Fibroblast of villous mesenchyme (primary cell): ENCODE measurements around the gene CACNG5. TPM values are rescaled to one million over a fixed set of nuclear protein-coding genes. Genes with fewer than 3 reads are reported as not detected.

ENCODE experiments used
- DNase-seq: peaks from one replicate; pipeline ENCODE4 v3.0.0-alpha.2; 2010; ENCODE audit warnings: low read depth
- H3K4me3 ChIP-seq: 2 replicates; pipeline ENCODE4 v1.5.1; 2011; ENCODE audit warnings: low read depth, mild to moderate bottlenecking, low read length
- CTCF ChIP-seq: IDR thresholded peaks from 2 replicates; pipeline ENCODE4 v1.5.1; 2012; ENCODE audit warnings: low read depth, mild to moderate bottlenecking, low read length; ENCODE audit not compliant: insufficient read depth
- total RNA-seq: library from RNA; depleted of rRNA; stranded (reverse); fragments of >200 nt; gene quantifications from 2 replicates; pipeline ENCODE4 v1.2.3, GENCODE V29; 2012

The CACNG5 gene
- total RNA-seq, 1 donor: not detected

DNA sequence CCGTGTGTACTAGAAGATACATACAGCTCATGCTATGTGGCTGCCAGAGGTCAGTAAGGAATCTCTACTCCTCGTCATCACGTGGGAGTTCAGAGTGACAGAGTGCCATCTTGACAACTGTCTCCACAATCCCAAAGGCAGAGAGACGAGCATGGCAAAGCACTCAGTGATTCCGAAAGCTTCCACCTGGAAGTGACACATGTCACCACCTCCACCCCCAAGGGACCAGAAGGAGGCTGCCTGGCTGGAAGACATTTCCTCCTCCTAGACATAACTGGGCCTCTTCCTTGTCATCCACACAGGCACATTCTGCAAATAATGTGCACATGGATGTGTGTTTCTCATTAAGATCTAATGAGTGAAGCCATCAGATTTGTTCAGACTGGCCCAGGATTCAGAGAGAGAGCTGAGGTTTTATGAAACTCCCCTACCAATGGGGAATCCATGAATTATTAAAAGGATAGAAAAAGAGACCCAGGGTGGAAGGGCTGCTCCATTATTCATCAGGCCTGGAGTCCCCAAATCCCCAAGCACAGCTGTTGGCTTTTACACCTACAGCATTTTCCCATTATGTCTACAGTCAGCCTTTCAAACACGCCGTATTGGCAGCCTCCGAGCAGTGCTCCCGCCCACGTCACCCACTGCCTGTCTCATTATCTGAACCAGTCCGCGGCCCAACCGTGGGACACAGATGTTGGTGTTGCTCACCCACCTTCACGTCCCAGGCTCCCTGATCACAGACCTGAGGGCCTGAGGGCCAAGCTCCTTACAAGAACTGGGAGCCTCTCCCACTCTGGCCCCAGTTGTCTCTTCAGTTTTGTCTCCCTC is 3.3 kb upstream of the CACNG5 start:
- H3K4me3 ChIP-seq: no peak overlapping the region
- no peak for TF ChIP-seq CTCF
- no peak for DNase-seq

GRCh38 chr17:66833201-66833600 is 1.7 kb upstream of the CACNG5 start:
- H3K4me3 ChIP-seq: no peak overlapping the region
- no peak for DNase-seq
- no peak for TF ChIP-seq CTCF

DNA sequence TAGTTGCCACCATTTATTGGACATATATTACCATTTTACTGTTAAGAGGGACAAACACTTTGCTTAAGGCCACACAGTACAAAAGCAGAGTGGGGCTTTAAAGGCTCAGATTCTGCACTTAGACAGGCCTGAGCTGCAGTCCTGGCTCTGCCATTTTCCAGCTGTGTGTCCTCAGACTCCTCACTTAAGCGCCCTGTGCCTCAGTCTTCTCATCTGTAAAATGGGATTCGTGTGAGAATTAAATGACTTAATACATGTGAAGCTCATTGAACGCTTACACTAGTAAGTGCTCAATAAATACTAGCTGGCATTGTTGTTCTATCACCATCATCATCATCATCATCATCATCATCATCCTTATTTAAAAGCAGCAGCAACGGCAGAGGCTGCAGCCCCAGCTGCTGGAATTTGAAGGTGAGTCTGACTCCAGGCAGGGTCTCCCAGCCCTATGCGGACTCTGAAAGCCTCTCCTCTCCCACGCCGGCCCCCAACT is 445 bp upstream of the CACNG5 start:
- H3K4me3 ChIP-seq: no peak overlapping the region
- no peak for DNase-seq
- no peak for TF ChIP-seq CTCF

DNA sequence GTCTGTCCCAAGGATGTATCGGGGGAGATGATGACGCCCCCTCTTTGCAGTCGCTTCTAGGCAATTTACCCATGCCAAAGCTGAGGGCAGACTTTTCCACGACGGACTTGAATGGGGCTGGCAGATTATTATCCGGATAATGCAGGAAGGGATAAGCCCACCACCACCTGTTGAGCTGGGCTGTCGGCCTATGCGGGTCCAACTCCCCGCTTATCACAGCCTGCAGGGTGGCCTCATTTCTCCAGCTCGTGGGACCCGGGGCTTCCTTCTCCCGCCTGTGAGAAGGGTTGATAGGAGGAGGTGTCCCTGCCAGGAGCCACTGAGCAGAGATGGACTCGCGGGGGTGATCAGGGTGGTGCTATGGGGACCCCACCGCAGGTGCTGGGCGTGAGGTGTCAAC is 559 bp downstream of the CACNG5 start:
- no peak overlapping the region for H3K4me3 ChIP-seq
- no peak for TF ChIP-seq CTCF
- DNase-seq: no peak

- H3K4me3 ChIP-seq: no peak overlapping the region
- DNase-seq: no peak
- no peak for TF ChIP-seq CTCF
These were observed 1.4 kb downstream of the CACNG5 start for GRCh38 chr17:66836063-66837005.

- DNase-seq: no peak
- no peak for TF ChIP-seq CTCF
These were observed 2.3 kb downstream of the CACNG5 start for GRCh38 chr17:66837226-66837625.

More at GRCh38 chr17:66837226-66837625, 2.3 kb downstream of the CACNG5 start:
- H3K4me3 ChIP-seq: no peak overlapping the region
